GM12878 (cell line): ENCODE results near the gene TUBB4B. TPM values are rescaled to one million over a fixed set of nuclear protein-coding genes. Genes with fewer than 3 reads are reported as not detected.

Experiments
- ATF7 ChIP-seq: fragments of 450-650 bp; IDR thresholded peaks from 2 replicates; pipeline ENCODE4 v1.6.1; 2016; ENCODE audit warnings: low read depth, mild to moderate bottlenecking
- BCLAF1 ChIP-seq: fragments of 450-650 bp; IDR thresholded peaks from 2 replicates; pipeline ENCODE4 v1.6.1; 2017; ENCODE audit warnings: antibody characterized with exemption, mild to moderate bottlenecking, moderate library complexity
- CEBPZ ChIP-seq: fragments of 150-350 bp; IDR thresholded peaks from 2 replicates; pipeline ENCODE4 v1.6.1; 2016; ENCODE audit warnings: low read depth, low read length
- CREB1 ChIP-seq: IDR thresholded peaks from 2 replicates; pipeline ENCODE4 v1.6.1; 2012; ENCODE audit warnings: low read depth, mild to moderate bottlenecking, inconsistent platforms
- CREM ChIP-seq: IDR thresholded peaks from 2 replicates; pipeline ENCODE4 v1.6.1; 2014; ENCODE audit warnings: antibody characterized with exemption, low read depth
- FOXK2 ChIP-seq: fragments of 450-650 bp; IDR thresholded peaks from 2 replicates; pipeline ENCODE4 v1.6.1; 2017; ENCODE audit warnings: mild to moderate bottlenecking, moderate library complexity
- HSF1 ChIP-seq: fragments of 150-350 bp; IDR thresholded peaks from 2 replicates; pipeline ENCODE4 v1.6.1; 2014; ENCODE audit warnings: mild to moderate bottlenecking, low read depth, low read length
- IRF4 ChIP-seq: IDR thresholded peaks from 2 replicates; pipeline ENCODE4 v1.6.1; 2011; ENCODE audit warnings: low read depth, low read length
- IRF5 ChIP-seq: fragments of 450-650 bp; IDR thresholded peaks from 2 replicates; pipeline ENCODE4 v1.6.1; 2017; ENCODE audit warnings: borderline replicate concordance
- JUND ChIP-seq: IDR thresholded peaks from 2 replicates; pipeline ENCODE4 v1.6.1; 2012; ENCODE audit warnings: low read depth, mild to moderate bottlenecking, low read length, improper control_type of control experiment, moderate library complexity
- KAT2A ChIP-seq: conservative IDR thresholded peaks from 2 replicates; pipeline ENCODE4 v1.6.1; 2011; ENCODE audit warnings: low read depth, low read length; ENCODE audit not compliant: control insufficient read depth
- NR2C1 ChIP-seq: fragments of 450-650 bp; IDR thresholded peaks from 2 replicates; pipeline ENCODE4 v1.6.1; 2017; ENCODE audit warnings: antibody characterized with exemption, mild to moderate bottlenecking, moderate library complexity
- POU2F2 ChIP-seq: IDR thresholded peaks from 3 replicates; pipeline ENCODE4 v1.6.1; 2011; ENCODE audit warnings: low read depth, mild to moderate bottlenecking, low read length, borderline replicate concordance
- RAD21 ChIP-seq: IDR thresholded peaks from 2 replicates; pipeline ENCODE4 v1.6.1; 2011; ENCODE audit warnings: mild to moderate bottlenecking, low read depth, low read length, moderate library complexity; ENCODE audit not compliant: insufficient read depth
- RELA ChIP-seq: fragments of 450-650 bp; IDR thresholded peaks from 2 replicates; pipeline ENCODE4 v1.8.0; 2014; ENCODE audit warnings: borderline replicate concordance; ENCODE audit not compliant: partially characterized antibody
- SIX5 ChIP-seq: IDR thresholded peaks from 2 replicates; pipeline ENCODE4 v1.6.1; 2011; ENCODE audit warnings: mild to moderate bottlenecking, low read depth, low read length, moderate library complexity; ENCODE audit not compliant: severe bottlenecking
- SMAD1 ChIP-seq: fragments of 450-650 bp; IDR thresholded peaks from 2 replicates; pipeline ENCODE4 v1.6.1; 2018; ENCODE audit warnings: mild to moderate bottlenecking, low read depth; ENCODE audit not compliant: partially characterized antibody
- SP1 ChIP-seq: IDR thresholded peaks from one replicate; pipeline ENCODE4 v1.6.1; 2011; ENCODE audit warnings: low read depth, low read length
- SREBF1 ChIP-seq: IDR thresholded peaks from 2 replicates; pipeline ENCODE4 v1.6.1; 2012; ENCODE audit warnings: mild to moderate bottlenecking, low read length
- TCF3 ChIP-seq: IDR thresholded peaks from 2 replicates; pipeline ENCODE4 v1.6.1; 2012; ENCODE audit warnings: low read depth, mild to moderate bottlenecking, low read length, borderline replicate concordance; ENCODE audit not compliant: insufficient read depth
- YY1 ChIP-seq: IDR thresholded peaks from 2 replicates; pipeline ENCODE4 v1.6.1; 2011; ENCODE audit warnings: low read depth, mild to moderate bottlenecking, low read length
- polyA plus RNA-seq, 11 experiments: library from polyadenylated mRNA; depleted of rRNA in 4 of 11; unstranded in 6 of 11; stranded (reverse) in 5 of 11; fragments of >200 nt; fragmentation: Nextera tagmentation in 4 of 11; fragmentation: Illumina TruSeq in 1 of 11; extraction: Ambion mirVana in 4 of 11; extraction: Trizol in 1 of 11; gene quantifications; 1 replicate in 1 of 11; 2 replicates in 10 of 11; pipeline versions ENCODE4 v1.2.1 to v1.2.3, GENCODE V29; 2011 to 2016; ENCODE audit warnings: inconsistent platforms in 2 of 11, missing spikeins in 2 of 11, low read depth in 1 of 11
- total RNA-seq, 4 experiments: library from RNA; depleted of rRNA in 3 of 4; stranded (reverse); fragments of >200 nt in 3 of 4; fragmentation: Illumina TruSeq in 1 of 4; extraction: Trizol in 1 of 4; gene quantifications; 2 replicates each; pipeline versions ENCODE4 v1.2.1 to v1.2.3, GENCODE V29; 2013 to 2021

Gene TUBB4B
- total and polyA plus RNA-seq, 10 of the 15 experiments (the other 5 are each of a cell fraction or from before 2014, with no cell fraction given), result 23.0 to 532 (median 254) TPM

GRCh38 chr9:137280474-137281344 lies 39.6 kb downstream of the TUBB4B start (continued):
- no peak for TF ChIP-seq HSF1
- TF ChIP-seq SMAD1, result no peak
- TF ChIP-seq CREB1, result no peak
- no peak for TF ChIP-seq BCLAF1
- no peak for TF ChIP-seq CEBPZ
- no peak for TF ChIP-seq NR2C1
- no peak for TF ChIP-seq JUND
- TF ChIP-seq RAD21, result no peak
- no peak for TF ChIP-seq SIX5
- TF ChIP-seq POU2F2, result no peak
- TF ChIP-seq RELA, result no peak
- no peak for TF ChIP-seq IRF5
- no peak for TF ChIP-seq SP1
- TF ChIP-seq KAT2A, result no peak
- no peak for TF ChIP-seq CREM
- TF ChIP-seq YY1, result 0 out of 2 replicates have a peak, but pooled peaks have one; percentile 20
- TF ChIP-seq ATF7, result no peak
- no peak for TF ChIP-seq TCF3
- no peak for TF ChIP-seq FOXK2
- no peak for TF ChIP-seq SREBF1
- TF ChIP-seq IRF4, result no peak
